HG02642 (cell line): ENCODE data around the gene PLCE1.

ENCODE experiments used
- ATAC-seq: cut with Tn5 transposase; IDR thresholded peaks from one replicate; pipeline ENCODE4 v1.9.1; 2021; ENCODE audit warnings: mild to moderate bottlenecking; ENCODE audit not compliant: unreplicated experiment, poor library complexity

PLCE1 gene

GRCh38 chr10:93992400-93993030, 1.2 kb upstream of the PLCE1 start:
- no peak for ATAC-seq

DNA sequence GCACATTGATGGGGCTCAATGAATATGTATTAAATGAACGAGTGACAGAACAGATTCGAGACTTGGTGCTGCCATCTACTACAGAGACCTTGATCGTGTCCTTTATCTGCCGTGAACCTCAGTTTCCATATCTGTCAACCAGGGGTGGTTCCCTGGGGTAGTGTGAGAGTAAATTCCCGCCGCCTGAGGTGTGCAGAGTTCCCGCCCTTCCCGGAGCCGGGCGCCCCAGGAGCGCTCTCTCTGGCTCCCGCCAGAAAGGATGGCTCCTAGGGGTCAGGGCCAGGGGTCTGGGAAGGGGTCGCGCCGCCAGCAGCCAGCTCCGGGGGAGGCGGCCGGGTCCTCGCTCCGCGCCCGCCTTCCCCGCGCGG, 333 bp upstream of the PLCE1 start:
- ATAC-seq, result no peak

- no peak for ATAC-seq
Measured at GRCh38 chr10:93994438-93994801, 689 bp downstream of the PLCE1 start.

DNA sequence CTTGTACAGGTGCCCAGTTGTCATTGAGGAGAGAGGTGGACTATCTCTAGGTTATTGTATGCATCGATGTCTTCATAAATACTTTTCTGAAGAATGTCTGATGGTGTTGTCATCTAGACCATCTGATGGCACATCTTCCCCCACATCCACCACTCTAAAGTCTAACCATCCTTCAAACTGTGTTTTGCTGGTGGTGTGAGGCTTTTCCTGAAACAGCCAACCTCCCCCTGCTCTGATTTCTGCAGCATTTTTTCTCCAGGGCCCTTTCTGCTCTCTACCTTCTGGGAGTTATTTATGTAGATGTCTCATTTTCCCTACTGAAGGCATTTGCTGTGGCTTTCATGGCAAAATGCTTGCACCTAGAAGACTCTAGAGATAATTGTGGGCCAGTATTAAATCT, 1.5 kb downstream of the PLCE1 start:
- no peak for ATAC-seq

GRCh38 chr10:93995598-93996271, 2.0 kb downstream of the PLCE1 start:
- ATAC-seq, result no peak

GRCh38 chr10:93996551-93996950, 2.8 kb downstream of the PLCE1 start:
- no peak for ATAC-seq

DNA sequence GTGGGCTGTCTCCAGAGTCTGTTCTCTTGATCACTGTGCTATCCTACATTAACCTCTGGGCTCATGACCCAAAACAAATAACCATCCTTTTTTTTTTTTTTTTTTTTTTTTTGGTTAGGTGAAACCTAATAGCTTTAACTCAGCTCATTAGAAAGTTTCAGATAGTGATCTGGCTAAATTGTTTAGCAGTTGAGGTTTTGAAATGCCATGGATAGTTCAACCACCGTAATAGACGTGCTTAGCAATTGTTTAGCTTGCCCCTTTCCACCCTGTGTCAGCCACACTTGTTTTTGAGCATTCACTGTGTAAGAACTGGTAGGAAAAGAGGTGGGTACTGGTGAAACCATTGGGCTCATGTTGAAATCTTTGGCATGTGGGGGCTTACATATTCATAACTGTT, 3.8 kb downstream of the PLCE1 start:
- no peak for ATAC-seq

GRCh38 chr10:93999401-93999851, 5.7 kb downstream of the PLCE1 start:
- ATAC-seq, result no peak

DNA sequence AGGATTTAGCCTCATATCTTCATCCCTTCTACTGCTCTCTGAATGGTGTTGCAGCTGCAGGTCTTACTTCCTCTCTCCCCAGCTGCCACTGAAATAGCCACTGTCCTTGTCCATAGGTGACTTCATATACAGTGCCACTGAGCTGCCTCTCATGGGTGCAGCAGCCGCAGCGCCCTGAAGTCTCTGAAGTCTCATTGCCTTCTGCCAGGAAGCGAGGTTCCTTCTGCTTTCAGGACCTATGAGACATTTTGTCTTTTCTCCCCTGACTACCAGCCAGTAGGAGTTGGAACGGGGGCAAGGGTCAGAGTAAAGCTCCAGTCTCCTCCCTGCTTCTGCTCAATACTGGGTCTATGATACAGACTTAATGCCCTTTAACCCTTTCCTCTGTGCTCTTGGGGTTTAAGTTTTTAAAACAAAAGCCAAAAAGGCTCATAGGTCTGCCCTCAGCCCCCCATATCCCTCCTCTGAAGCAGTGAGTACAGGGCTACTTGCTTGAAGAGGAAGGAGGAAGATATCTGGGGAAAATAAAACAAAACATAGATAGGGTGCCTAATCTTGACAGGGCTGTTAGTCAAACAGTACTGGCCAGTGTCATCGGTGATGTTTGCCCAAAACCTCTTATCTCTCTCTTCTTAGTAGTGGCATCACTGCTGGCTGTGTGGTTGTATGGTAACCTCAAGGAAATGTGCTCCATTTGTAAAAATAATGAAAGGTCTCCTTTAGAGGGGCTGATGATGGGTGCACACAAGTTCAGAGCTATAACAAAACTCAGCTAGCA, 7.1 kb downstream of the PLCE1 start:
- ATAC-seq, result no peak

DNA sequence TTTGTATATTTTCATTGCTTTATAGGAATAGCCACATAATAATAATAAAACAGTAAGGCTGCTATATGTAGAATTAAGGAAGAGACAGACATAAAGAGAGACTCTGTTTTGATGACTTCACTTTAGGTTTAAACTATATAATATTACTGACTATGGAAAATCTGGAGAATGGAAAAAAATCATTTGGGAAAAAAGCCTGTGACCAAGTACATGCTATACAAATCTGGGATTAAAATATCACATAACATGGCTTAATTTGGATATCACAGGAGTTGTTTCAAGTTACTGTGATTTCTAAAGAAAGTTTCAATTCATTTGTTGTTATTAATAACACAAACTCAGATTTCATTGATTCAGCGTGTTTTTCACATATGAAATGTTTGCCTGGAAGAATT, 7.7 kb downstream of the PLCE1 start:
- ATAC-seq, result no peak

- ATAC-seq, result no peak
Measured at GRCh38 chr10:94002156-94002555, 8.4 kb downstream of the PLCE1 start.

DNA sequence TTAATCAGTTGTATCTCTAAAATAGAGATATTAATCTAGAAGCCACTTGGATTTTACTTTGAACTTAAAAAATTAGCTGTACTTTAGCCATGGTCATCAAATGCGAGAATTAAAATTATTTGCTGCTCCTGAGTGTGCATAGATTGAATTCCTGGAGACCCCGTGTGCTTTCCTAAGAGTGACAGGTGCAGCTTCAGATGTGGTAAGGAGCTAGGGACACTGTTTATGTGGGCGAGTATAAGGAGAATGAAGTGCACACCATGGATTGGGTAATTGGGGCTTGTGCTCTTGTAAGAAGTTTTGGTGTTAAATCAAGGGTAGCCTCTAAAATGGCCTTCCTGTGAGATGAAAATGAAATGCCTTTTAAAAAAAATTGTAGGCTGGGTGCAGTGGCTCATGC, 9.8 kb downstream of the PLCE1 start:
- ATAC-seq, result no peak

GRCh38 chr10:94005050-94005449, 11.3 kb downstream of the PLCE1 start:
- ATAC-seq, result no peak

DNA sequence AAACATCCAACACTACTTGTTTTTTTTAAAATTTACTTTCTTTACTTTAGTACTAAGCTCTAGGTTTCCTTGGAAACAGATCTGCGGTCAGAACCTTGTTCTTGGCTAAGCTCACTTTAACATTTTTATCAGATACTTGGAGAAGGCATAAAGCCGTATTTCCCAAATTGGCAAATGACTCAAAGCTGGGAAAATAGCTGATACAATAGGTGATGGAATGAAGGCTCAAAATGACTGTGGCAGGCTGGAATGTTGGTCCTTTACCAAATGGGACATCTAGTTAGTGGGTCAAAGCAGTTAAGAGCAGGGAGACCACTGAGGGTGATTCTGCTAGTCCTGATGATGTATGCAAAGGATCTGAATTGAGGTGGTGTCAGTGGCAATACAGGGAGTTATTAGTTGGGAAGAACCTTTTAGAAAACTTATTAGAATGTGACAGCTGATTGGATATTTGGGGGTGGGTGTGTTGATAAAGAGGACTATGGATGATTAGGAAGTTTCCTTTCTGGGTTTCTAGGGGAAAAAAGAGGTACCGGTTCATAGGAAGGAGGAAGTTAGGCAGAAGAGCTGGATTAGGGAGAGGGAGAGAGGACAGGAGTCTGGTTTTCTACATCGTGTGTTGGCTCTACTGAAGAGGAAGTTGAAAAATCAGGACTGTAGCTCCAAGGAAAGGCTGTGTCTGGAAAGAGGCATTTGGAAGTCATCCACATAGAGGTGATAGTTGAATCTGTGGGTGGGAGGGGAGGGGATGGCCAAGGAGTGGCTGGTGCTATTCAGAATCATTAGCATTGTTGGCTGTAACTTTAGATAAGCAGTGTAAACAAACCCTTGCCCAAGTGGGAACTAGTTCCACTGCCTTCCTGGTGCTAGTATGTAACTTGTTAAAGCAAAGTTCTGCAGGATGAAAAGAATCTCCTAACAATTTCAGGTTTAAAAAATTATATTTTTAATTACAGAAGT, 13.1 kb downstream of the PLCE1 start:
- no peak for ATAC-seq

- ATAC-seq, result no peak
Measured at GRCh38 chr10:94008526-94008925, 14.8 kb downstream of the PLCE1 start.

DNA sequence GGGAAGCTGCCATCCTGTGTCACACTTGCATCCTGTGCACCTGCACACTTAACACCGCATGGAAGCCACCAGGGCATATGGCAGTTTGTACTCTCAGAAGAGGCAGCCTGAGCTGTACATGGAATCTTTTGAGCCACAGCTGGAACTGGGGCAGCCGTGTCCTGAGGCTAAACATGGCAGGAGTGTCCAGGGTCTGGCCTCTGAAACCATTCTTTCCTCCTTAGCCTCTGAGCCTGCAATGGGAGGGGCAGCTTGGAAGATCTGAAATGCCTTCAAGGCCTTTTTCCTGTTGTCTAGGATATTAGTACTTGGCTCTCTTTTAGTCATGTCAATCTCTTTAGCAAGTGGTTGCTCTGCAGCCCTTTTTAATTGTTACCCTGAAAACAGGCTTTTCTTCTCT, 16.4 kb downstream of the PLCE1 start:
- no peak for ATAC-seq

- no peak for ATAC-seq
Measured at GRCh38 chr10:94010886-94011285, 17.2 kb downstream of the PLCE1 start.

DNA sequence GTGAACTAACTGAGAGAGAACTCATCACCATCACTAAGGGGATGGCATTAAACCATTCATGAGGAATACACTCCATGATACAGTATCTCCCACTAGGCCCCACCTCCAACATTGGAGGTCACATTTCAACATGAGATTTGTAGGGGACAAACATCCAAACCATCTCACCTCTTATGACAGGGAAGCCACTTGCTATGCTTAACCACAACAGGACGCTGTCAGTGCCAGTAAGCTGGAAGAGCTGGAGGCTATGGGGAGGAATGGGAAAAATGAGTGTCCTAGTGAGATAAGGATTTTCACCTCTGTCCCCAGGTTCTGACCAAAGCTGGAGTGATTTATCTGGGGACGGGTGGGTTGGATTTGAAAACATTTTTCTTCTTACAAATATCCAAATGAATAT, 17.6 kb downstream of the PLCE1 start:
- no peak for ATAC-seq

DNA sequence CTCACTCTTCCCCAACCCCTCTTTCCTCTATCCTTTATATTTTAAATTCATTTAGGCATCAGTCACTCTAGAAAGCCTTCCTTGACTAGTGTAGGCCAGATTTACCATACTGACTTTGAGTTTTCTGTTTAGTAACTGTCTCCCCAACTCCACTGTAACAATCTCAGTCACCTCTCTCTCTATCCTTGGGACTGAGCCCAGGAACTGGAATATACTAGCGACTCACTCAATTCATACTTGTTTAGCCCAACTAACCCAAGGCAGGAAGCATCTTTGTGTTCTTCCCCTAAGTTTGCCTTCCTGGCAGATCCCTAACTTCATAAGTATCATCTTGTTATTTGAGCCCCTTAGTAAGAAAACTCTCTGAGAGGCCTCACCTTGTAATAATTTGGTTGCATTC, 19.1 kb downstream of the PLCE1 start:
- no peak for ATAC-seq

DNA sequence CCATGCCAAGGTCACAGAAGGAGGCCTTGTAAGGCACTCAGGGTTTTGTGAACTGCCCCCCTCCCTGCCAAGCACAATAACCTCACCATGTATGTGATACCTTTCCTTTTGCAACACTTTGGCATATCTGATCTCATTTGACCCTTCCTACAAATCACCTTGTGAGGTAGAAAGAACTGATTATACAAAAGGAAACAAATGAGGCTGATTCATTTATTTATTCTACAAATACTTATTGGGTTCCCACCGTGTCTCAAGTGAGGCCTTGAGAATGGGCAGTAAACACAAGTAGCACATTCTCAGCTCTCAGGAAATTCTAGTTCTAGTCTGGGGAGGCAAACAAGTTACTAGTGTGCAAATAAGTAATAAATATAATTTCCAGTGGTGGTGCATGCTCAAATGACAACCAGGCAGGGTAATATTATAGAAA, 19.6 kb downstream of the PLCE1 start:
- no peak for ATAC-seq
